Stimulated activated CD8-positive, alpha-beta memory T cell treated with anti-CD3 and anti-CD28 coated beads, Interleukin-4, amount 100 ng/mL, for 4 hours (primary cell): ENCODE results near the gene ADAM15.

ENCODE experiments used
- DNase-seq, 2 donors: peaks; one replicate each; pipeline ENCODE4 v3.0.0-alpha.2; 2020; ENCODE audit warnings: low read depth in 2 of 2, low spot score in 1 of 2

The ADAM15 gene

GRCh38 chr1:155083865-155084721 is 33.0 kb downstream of the ADAM15 start:
- no peak for DNase-seq

- peak; percentile 78 to 84 for DNase-seq
These were observed 33.8 kb downstream of the ADAM15 start for GRCh38 chr1:155084722-155085503.

- DNase-seq: peak; percentile 69 to 72
These were observed 34.5 kb downstream of the ADAM15 start for GRCh38 chr1:155085504-155086127.

- peak; percentile 51 to 57 for DNase-seq
These were observed 35.1 kb downstream of the ADAM15 start for GRCh38 chr1:155086128-155086741.

- DNase-seq: no peak
These were observed 35.9 kb downstream of the ADAM15 start for GRCh38 chr1:155086856-155087535.

GRCh38 chr1:155091071-155092051 is 40.2 kb downstream of the ADAM15 start:
- peak; percentile 54 to 69 for DNase-seq

- no peak for DNase-seq
These were observed 41.0 kb downstream of the ADAM15 start for GRCh38 chr1:155092131-155092530.

GRCh38 chr1:155092641-155093040 is 41.5 kb downstream of the ADAM15 start:
- no peak for DNase-seq

- no peak for DNase-seq
These were observed 43.0 kb downstream of the ADAM15 start for GRCh38 chr1:155093911-155094621.

- no peak for DNase-seq
These were observed 43.5 kb downstream of the ADAM15 start for GRCh38 chr1:155094622-155094948.

GRCh38 chr1:155099331-155099730 is 48.2 kb downstream of the ADAM15 start:
- DNase-seq: no peak

- no peak for DNase-seq
These were observed 52.2 kb downstream of the ADAM15 start for GRCh38 chr1:155103325-155103724.

GRCh38 chr1:155104605-155105534 is 53.8 kb downstream of the ADAM15 start:
- DNase-seq: no peak

- no peak for DNase-seq
These were observed 54.5 kb downstream of the ADAM15 start for GRCh38 chr1:155105604-155106011.

- no peak for DNase-seq
These were observed 55.7 kb downstream of the ADAM15 start for GRCh38 chr1:155106862-155107261.

- DNase-seq: no peak
These were observed 56.5 kb downstream of the ADAM15 start for GRCh38 chr1:155107309-155108264.

- no peak for DNase-seq
These were observed 57.2 kb downstream of the ADAM15 start for GRCh38 chr1:155108296-155108695.
